Right lobe of liver (tissue), 6 donors: ENCODE results near the gene C2orf80. TPM values are rescaled to one million over a fixed set of nuclear protein-coding genes. Genes with fewer than 3 reads are reported as not detected.
"Not testable (repeated sequence)": the region's sequence is repeated elsewhere in the genome, so short reads cannot be mapped to it uniquely, and the experiment has no call there.

ENCODE experiments used
- ATAC-seq, 4 donors: fragments of 200-7000 bp; cut with Tn5 transposase; one replicate each; pipeline ENCODE4 v1.9.1; 2020; ENCODE audit warnings: mild to moderate bottlenecking in 4 of 4, moderate library complexity in 4 of 4
- DNase-seq, 3 donors: peaks; one replicate each; pipeline ENCODE4 v3.0.0-alpha.2; 2020
- H3K27ac ChIP-seq, 3 donors: fragments of 200-600 bp; one replicate each; pipeline ENCODE4 v1.8.0; 2022
- H3K27me3 ChIP-seq, 2 donors: fragments of 200-600 bp; one replicate each; pipeline ENCODE4 v1.8.0; 2022
- H3K36me3 ChIP-seq, 4 donors: fragments of 200-600 bp; sonication (generic) in 1 of 4; one replicate each; pipeline versions ENCODE4 v1.5.1 to v1.8.0; 2017 to 2022; ENCODE audit warnings: control low read depth in 1 of 4
- H3K4me1 ChIP-seq, 4 donors: fragments of 200-600 bp; sonication (generic) in 1 of 4; one replicate each; pipeline versions ENCODE4 v1.5.1 to v1.8.0; 2017 to 2022; ENCODE audit warnings: control low read depth in 1 of 4
- H3K4me3 ChIP-seq, 3 donors: fragments of 200-600 bp; one replicate each; pipeline ENCODE4 v1.8.0; 2022
- H3K9me3 ChIP-seq, 4 donors: fragments of 200-600 bp; sonication (generic) in 1 of 4; one replicate each; pipeline versions ENCODE4 v1.5.1 to v1.8.0; 2017 to 2022; ENCODE audit warnings: control low read depth in 1 of 4
- CTCF ChIP-seq, 4 donors: fragments of 200-600 bp in 3 of 4; fragments of 450-650 bp in 1 of 4; IDR thresholded peaks; one replicate each; pipeline versions ENCODE4 v1.5.1 to v1.8.0; 2016 to 2022; ENCODE audit warnings: antibody characterized with exemption in 4 of 4, mild to moderate bottlenecking in 2 of 4
- POLR2A ChIP-seq: fragments of 450-650 bp; IDR thresholded peaks from one replicate; pipeline ENCODE4 v1.6.1; 2017; ENCODE audit warnings: antibody characterized with exemption, mild to moderate bottlenecking
- WGBS: methylation state at CpG from one replicate; pipeline ENCODE4 v1.1.6; 2018; ENCODE audit warnings: low coverage, low lambda C conversion rate; ENCODE audit not compliant: insufficient coverage; ENCODE audit errors: missing lambda C conversion rate; 5-methylcytosine and 5-hydroxymethylcytosine counted together
- intact Hi-C, 2 donors: fragments of 100-400 bp; cut with DNase I; formaldehyde crosslinking; loops; one replicate each; pipeline versions ENCODE4 v1.11.2 to v1.14.1; 2022
- total RNA-seq, 6 experiments: library from RNA; depleted of rRNA in 2 of 6; stranded (reverse); fragments of >200 nt in 2 of 6; fragmentation: NEBNext Ultra II Directional in 3 of 6; extraction: Animal tissue kit (Norgen Biotek cat#: 25700) in 3 of 6; gene quantifications; one replicate each; pipeline versions ENCODE4 v1.1.0 to v1.2.4, GENCODE V29; 2016 to 2023
- donor health status: DM: no; HTN: yes; CAD: no.
- donor health status: DM: no; HTN: no; CAD: no.
- donor health status: DM: no; HTN: no; CAD: no.
- donor health status: DM: no; HTN: yes; CAD: no.
- donor health status: DM: no; HTN: yes; CAD: no.

The C2orf80 gene
- total RNA-seq, 6 experiments from 2014 or later = not detected

GRCh38 chr2:208146006-208146405 lies 43.8 kb downstream of the C2orf80 start, which contains the start of gene CRYGB:
Gene CRYGB, minus strand, starts transcription at chr2:208146158. Its CDS starts 38 bp downstream, at chr2:208146120.
- WGBS = 15% methylated on average over 2 of the region's 6 CpGs
- H3K4me1 ChIP-seq = no peaks in the 10 kb centered on the region
- intact Hi-C loops = no loop called here

GRCh38 chr2:208142925-208143799 lies 46.7 kb downstream of the C2orf80 start:
- ATAC-seq (no peak), DNase-seq (no peak)
- 38% methylated on average over 7 of the region's 14 CpGs for WGBS
- TF ChIP-seq CTCF (IDR thresholded peaks at IDR 0.05) (no peak), POLR2A (no peak)
- H3K9me3 ChIP-seq = no peaks in the 10 kb centered on the region
- no peaks in the 10 kb centered on the region for H3K36me3 ChIP-seq
- intact Hi-C loops = no loop called here
- no peaks in the 10 kb centered on the region for H3K27me3 ChIP-seq
- H3K27ac ChIP-seq = no peak overlapping the region
- no peak overlapping the region for H3K4me3 ChIP-seq
- H3K4me1 ChIP-seq = no peaks in the 10 kb centered on the region

More at GRCh38 chr2:208146006-208146405, 43.8 kb downstream of the C2orf80 start, which contains the start of gene CRYGB:
- TF ChIP-seq POLR2A = no peak
- TF ChIP-seq CTCF (IDR thresholded peaks at IDR 0.05) = no peak
- DNase-seq (no peak), ATAC-seq (no peak)
- Histone ChIP-seq H3K36me3 (no peaks in the 10 kb centered on the region), H3K27ac (no peak within 1 kb of the TSS), H3K9me3 (no peaks in the 10 kb centered on the region), H3K27me3 (no peaks in the 10 kb centered on the region), H3K4me3 (no peak within 1 kb of the TSS)

- TF ChIP-seq POLR2A = no peak
- TF ChIP-seq CTCF (IDR thresholded peaks at IDR 0.05) = no peak
- intact Hi-C loops = no loop called here
- no peak for DNase-seq
- H3K4me1 ChIP-seq = no peaks in the 10 kb centered on the region
- WGBS = 69% methylated on average over 8 of the region's 8 CpGs
- no peaks in the 10 kb centered on the region for H3K36me3 ChIP-seq
- ATAC-seq = no peak
- H3K4me3 ChIP-seq = no peak overlapping the region
- H3K27ac ChIP-seq = no peak overlapping the region
- no peaks in the 10 kb centered on the region for H3K27me3 ChIP-seq
- no peaks in the 10 kb centered on the region for H3K9me3 ChIP-seq
Measured at GRCh38 chr2:208142240-208142924, 47.4 kb downstream of the C2orf80 start.

GRCh38 chr2:208139447-208139846 lies 50.4 kb downstream of the C2orf80 start:
- intact Hi-C loops = no loop called here
- WGBS = 80% methylated on average over 8 of the region's 18 CpGs
- H3K9me3 ChIP-seq = no peaks in the 10 kb centered on the region
- H3K4me3 ChIP-seq = no peak overlapping the region
- ATAC-seq (no peak), DNase-seq (no peak)
- TF ChIP-seq CTCF (IDR thresholded peaks at IDR 0.05) = no peak
- no peak for TF ChIP-seq POLR2A
- no peaks in the 10 kb centered on the region for H3K36me3 ChIP-seq
- H3K4me1 ChIP-seq = no peaks in the 10 kb centered on the region
- H3K27me3 ChIP-seq = no peaks in the 10 kb centered on the region
- no peak overlapping the region for H3K27ac ChIP-seq

GRCh38 chr2:208138334-208138733 lies 51.5 kb downstream of the C2orf80 start:
- DNase-seq, ATAC-seq, H3K27ac ChIP-seq, H3K4me1 ChIP-seq, H3K4me3 ChIP-seq, H3K27me3 ChIP-seq, H3K36me3 ChIP-seq, intact Hi-C loops, H3K9me3 ChIP-seq: not testable (repeated sequence)
- 95% methylated on average over 7 of the region's 7 CpGs for WGBS
